Activated CD8-positive, alpha-beta memory T cell treated with anti-CD3 and anti-CD28 coated beads, Interleukin-2, amount 50 U/mL, for 48 hours (primary cell): ENCODE data around the gene RNASE13.
"Not testable (repeated sequence)": the region's sequence is repeated elsewhere in the genome, so short reads cannot be mapped to it uniquely, and the experiment has no call there.

ENCODE experiments used
- DNase-seq: peaks from one replicate; pipeline ENCODE4 v3.0.0-alpha.2; 2020

Gene RNASE13

GRCh38 chr14:21040941-21041340, 6.3 kb upstream of the RNASE13 start:
- not testable (repeated sequence) for DNase-seq

GRCh38 chr14:21040370-21040925, 5.8 kb upstream of the RNASE13 start:
- no peak for DNase-seq

- no peak for DNase-seq
Measured at GRCh38 chr14:21039585-21040369, 5.2 kb upstream of the RNASE13 start.

GRCh38 chr14:21038441-21039422, 4.1 kb upstream of the RNASE13 start:
- DNase-seq = no peak

GRCh38 chr14:21037156-21037555, 2.5 kb upstream of the RNASE13 start:
- DNase-seq = no peak

- no peak for DNase-seq
Measured at GRCh38 chr14:21036751-21037150, 2.1 kb upstream of the RNASE13 start.

GRCh38 chr14:21033133-21033698, 1.4 kb downstream of the RNASE13 start:
- DNase-seq = no peak

- no peak for DNase-seq
Measured at GRCh38 chr14:21032326-21033132, 2.1 kb downstream of the RNASE13 start.

- DNase-seq = no peak
Measured at GRCh38 chr14:21030531-21030930, 4.1 kb downstream of the RNASE13 start.

GRCh38 chr14:21029917-21030316, 4.7 kb downstream of the RNASE13 start, which contains the start of gene TPPP2:
Gene TPPP2, plus strand, starts transcription at chr14:21030217. Its CDS starts 365 bp downstream, at chr14:21030582.
- no peak for DNase-seq

- no peak for DNase-seq
Measured at GRCh38 chr14:21026988-21027315, 7.7 kb downstream of the RNASE13 start.

GRCh38 chr14:21026274-21026987, 8.2 kb downstream of the RNASE13 start:
- no peak for DNase-seq

- DNase-seq = no peak
Measured at GRCh38 chr14:21025371-21026273, 9.0 kb downstream of the RNASE13 start.

- DNase-seq = peak; percentile 80
Measured at GRCh38 chr14:21024585-21025370, 9.8 kb downstream of the RNASE13 start, which contains the start of gene NDRG2. Gene NDRG2, minus strand, starts transcription at chr14:21025061. Its CDS starts 1,746 bp downstream, at chr14:21023315.

GRCh38 chr14:21023817-21024584, 10.6 kb downstream of the RNASE13 start:
- DNase-seq = no peak

- DNase-seq = no peak
Measured at GRCh38 chr14:21023174-21023573, 11.4 kb downstream of the RNASE13 start.

- DNase-seq = no peak
Measured at GRCh38 chr14:21022686-21023085, 11.9 kb downstream of the RNASE13 start.

GRCh38 chr14:21020977-21021545, 13.5 kb downstream of the RNASE13 start:
- no peak for DNase-seq
